ENCODE data around the gene NAV2.

The NAV2 gene

GRCh38 chr11:20129665-20130064, 417.0 kb downstream of the NAV2 start:
- no peak for DNase-seq

GRCh38 chr11:20131788-20132666, 419.4 kb downstream of the NAV2 start:
- peak; percentile 63 for DNase-seq

- DNase-seq: no peak
Measured at GRCh38 chr11:20132667-20133039, 420.0 kb downstream of the NAV2 start.

GRCh38 chr11:20134991-20135736, 422.5 kb downstream of the NAV2 start:
- DNase-seq: no peak

GRCh38 chr11:20137637-20138036, 425.0 kb downstream of the NAV2 start:
- DNase-seq: no peak

- DNase-seq: no peak
Measured at GRCh38 chr11:20138707-20139106, 426.1 kb downstream of the NAV2 start.

GRCh38 chr11:20154381-20154780, 441.7 kb downstream of the NAV2 start:
- peak; percentile 92 for DNase-seq

GRCh38 chr11:20155683-20156279, 443.1 kb downstream of the NAV2 start:
- no peak for DNase-seq

GRCh38 chr11:20156280-20156875, 443.7 kb downstream of the NAV2 start:
- DNase-seq: no peak

GRCh38 chr11:20156876-20157613, 444.4 kb downstream of the NAV2 start:
- no peak for DNase-seq

GRCh38 chr11:20157728-20158127, 445.1 kb downstream of the NAV2 start:
- DNase-seq: no peak

GRCh38 chr11:20158597-20159257, 446.1 kb downstream of the NAV2 start:
- peak; percentile 74 for DNase-seq

GRCh38 chr11:20159466-20160381, 447.1 kb downstream of the NAV2 start:
- no peak for DNase-seq

GRCh38 chr11:20160425-20161229, 448.0 kb downstream of the NAV2 start, which contains the start of gene DBX1:
TSS of gene DBX1 (minus strand) at chr11:20160475. CDS start at chr11:20160324, 151 bp downstream.
- no peak for DNase-seq

- peak; percentile 11 for DNase-seq
Measured at GRCh38 chr11:20161230-20161918, 448.7 kb downstream of the NAV2 start.

GRCh38 chr11:20161923-20162744, 449.5 kb downstream of the NAV2 start:
- no peak for DNase-seq

- DNase-seq: peak; percentile 27
Measured at GRCh38 chr11:20162824-20163782, 450.5 kb downstream of the NAV2 start.

Data from fibroblast of skin of back (primary cell).